ENCODE results near the gene RABEPK.

RABEPK gene

GRCh38 chr9:125189011-125189360 is 11.4 kb upstream of the RABEPK start:
- TF ChIP-seq GATA3 (IDR thresholded peaks at IDR 0.05; ENCODE audit: low read depth, low read length) = no peak
- no peak for TF ChIP-seq GATA2 (IDR thresholded peaks at IDR 0.05; ENCODE audit: low read depth, low read length)

GRCh38 chr9:125189361-125190289 is 10.7 kb upstream of the RABEPK start, which contains the start of gene PPP6C:
PPP6C (minus strand) TSS chr9:125189803; CDS start chr9:125189718, 85 bp downstream.
- TF ChIP-seq GATA3 (IDR thresholded peaks at IDR 0.05; ENCODE audit: low read depth, low read length) = no peak
- no peak; the same call in 1 of the 2 replicates for TF ChIP-seq GATA2 (IDR thresholded peaks at IDR 0.05; ENCODE audit: low read depth, low read length)

- no peak for TF ChIP-seq GATA2 (IDR thresholded peaks at IDR 0.05; ENCODE audit: low read depth, low read length)
- no peak for TF ChIP-seq GATA3 (IDR thresholded peaks at IDR 0.05; ENCODE audit: low read depth, low read length)
These were observed 10.0 kb upstream of the RABEPK start for GRCh38 chr9:125190361-125190801.

GRCh38 chr9:125202846-125203618 is 2.7 kb downstream of the RABEPK start:
- no peak for TF ChIP-seq GATA3 (IDR thresholded peaks at IDR 0.05; ENCODE audit: low read depth, low read length)
- no peak for TF ChIP-seq GATA2 (IDR thresholded peaks at IDR 0.05; ENCODE audit: low read depth, low read length)

- TF ChIP-seq GATA3 (IDR thresholded peaks at IDR 0.05; ENCODE audit: low read depth, low read length) (no peak), GATA2 (IDR thresholded peaks at IDR 0.05; ENCODE audit: low read depth, low read length) (no peak)
These were observed 4.1 kb downstream of the RABEPK start for GRCh38 chr9:125204477-125204876.

- no peak for TF ChIP-seq GATA2 (IDR thresholded peaks at IDR 0.05; ENCODE audit: low read depth, low read length)
- TF ChIP-seq GATA3 (IDR thresholded peaks at IDR 0.05; ENCODE audit: low read depth, low read length) = no peak
These were observed 13.8 kb downstream of the RABEPK start for GRCh38 chr9:125214186-125214585.

- TF ChIP-seq GATA3 (IDR thresholded peaks at IDR 0.05; ENCODE audit: low read depth, low read length) = no peak
These were observed 18.3 kb downstream of the RABEPK start for GRCh38 chr9:125218621-125219020.

- TF ChIP-seq GATA2 (IDR thresholded peaks at IDR 0.05; ENCODE audit: low read depth, low read length) (no peak), GATA3 (IDR thresholded peaks at IDR 0.05; ENCODE audit: low read depth, low read length) (no peak)
These were observed 27.4 kb downstream of the RABEPK start for GRCh38 chr9:125227761-125228160.

- no peak for TF ChIP-seq GATA2 (IDR thresholded peaks at IDR 0.05; ENCODE audit: low read depth, low read length)
These were observed 33.3 kb downstream of the RABEPK start for GRCh38 chr9:125233678-125234077.

GRCh38 chr9:125235804-125236519 is 35.6 kb downstream of the RABEPK start:
- TF ChIP-seq GATA2 (IDR thresholded peaks at IDR 0.05; ENCODE audit: low read depth, low read length) (no peak), GATA3 (IDR thresholded peaks at IDR 0.05; ENCODE audit: low read depth, low read length) (no peak)

- no peak for TF ChIP-seq GATA3 (IDR thresholded peaks at IDR 0.05; ENCODE audit: low read depth, low read length)
- TF ChIP-seq GATA2 (IDR thresholded peaks at IDR 0.05; ENCODE audit: low read depth, low read length) = no peak
These were observed 38.0 kb downstream of the RABEPK start for GRCh38 chr9:125238127-125238914.

GRCh38 chr9:125238915-125239446 is 38.6 kb downstream of the RABEPK start:
- TF ChIP-seq GATA3 (IDR thresholded peaks at IDR 0.05; ENCODE audit: low read depth, low read length) (no peak), GATA2 (IDR thresholded peaks at IDR 0.05; ENCODE audit: low read depth, low read length) (no peak)
